MM.1S (cell line): ENCODE measurements around the gene TMEM179B.

Source experiments
- DNase-seq: peaks from one replicate; pipeline ENCODE4 v3.0.0-alpha.2; 2015
- H2AFZ ChIP-seq: fragments of 300-600 bp; sonication (generic); 2 replicates; pipeline ENCODE4 v1.6.0; 2016; ENCODE audit warnings: antibody characterized with exemption, low read length
- H3F3A ChIP-seq: fragments of 300-600 bp; sonication (generic); 2 replicates; pipeline ENCODE4 v1.6.1; 2016; ENCODE audit warnings: mild to moderate bottlenecking, antibody characterized with exemption, low read length, moderate library complexity, mixed read lengths; ENCODE audit not compliant: insufficient read depth
- H3K27ac ChIP-seq: fragments of 300-600 bp; sonication (generic); 2 replicates; pipeline ENCODE4 v1.5.1; 2016; ENCODE audit warnings: mild to moderate bottlenecking, low read length
- H3K27me3 ChIP-seq: fragments of 300-600 bp; sonication (generic); replicated peaks from 2 replicates; pipeline ENCODE4 v1.6.0; 2016; ENCODE audit warnings: low read length; ENCODE audit not compliant: insufficient read depth
- H3K36me3 ChIP-seq: fragments of 300-600 bp; sonication (generic); replicated peaks from 2 replicates; pipeline ENCODE4 v1.6.1; 2016; ENCODE audit warnings: mild to moderate bottlenecking, low read length, mixed read lengths; ENCODE audit not compliant: insufficient read depth
- H3K4me1 ChIP-seq: fragments of 300-600 bp; sonication (generic); 2 replicates; pipeline ENCODE4 v1.6.1; 2016; ENCODE audit warnings: low read length, mixed read lengths
- H3K4me2 ChIP-seq: fragments of 300-600 bp; sonication (generic); 2 replicates; pipeline ENCODE4 v1.6.0; 2016; ENCODE audit warnings: low read depth, low read length
- H3K4me3 ChIP-seq: fragments of 300-600 bp; sonication (generic); 2 replicates; pipeline ENCODE4 v1.5.1; 2016; ENCODE audit warnings: low read length, mixed read lengths
- H3K79me2 ChIP-seq: fragments of 300-600 bp; sonication (generic); 2 replicates; pipeline ENCODE4 v1.6.1; 2016; ENCODE audit warnings: mixed run types, low read length, mixed read lengths
- H3K9ac ChIP-seq: fragments of 300-600 bp; sonication (generic); 2 replicates; pipeline ENCODE4 v1.6.1; 2016; ENCODE audit warnings: low read length, mixed read lengths
- H3K9me2 ChIP-seq: fragments of 300-600 bp; sonication (generic); replicated peaks from 2 replicates; pipeline ENCODE4 v1.6.1; 2016; ENCODE audit warnings: mild to moderate bottlenecking, low read length, mixed read lengths; ENCODE audit not compliant: insufficient read depth
- H3K9me3 ChIP-seq: fragments of 300-600 bp; sonication (generic); replicated peaks from 2 replicates; pipeline ENCODE4 v1.6.1; 2016; ENCODE audit warnings: mild to moderate bottlenecking, low read length, mixed read lengths; ENCODE audit not compliant: insufficient read depth
- H4K20me1 ChIP-seq: fragments of 300-600 bp; sonication (generic); 2 replicates; pipeline ENCODE4 v1.6.1; 2016; ENCODE audit warnings: mild to moderate bottlenecking, low read length, moderate library complexity, mixed read lengths; ENCODE audit not compliant: insufficient read depth
- EZH2 ChIP-seq: fragments of 300-600 bp; sonication (generic); optimal IDR thresholded peaks from 2 replicates; pipeline ENCODE3; 2017; ENCODE audit warnings: low read depth, mild to moderate bottlenecking, antibody characterized with exemption, low read length, mixed read lengths
- EZH2phosphoT487 ChIP-seq: fragments of 300-600 bp; sonication (generic); IDR thresholded peaks from 2 replicates; pipeline ENCODE4 v1.6.1; 2018; ENCODE audit warnings: antibody characterized with exemption, low read length
- TF ChIP-seq, protein P1 (sequence below): fragments of 300-600 bp; sonication (generic); IDR thresholded peaks from 2 replicates; pipeline ENCODE4 v1.5.1; 2016; ENCODE audit warnings: antibody characterized with exemption, low read length, mixed read lengths

TMEM179B gene

GRCh38 chr11:62805076-62805892, 18.1 kb downstream of the TMEM179B start, which contains the start of gene NXF1:
Gene NXF1, minus strand, starts transcription at chr11:62805440. Its CDS starts 84 bp downstream, at chr11:62805356.
- peak within 1 kb of the TSS; percentile 89 for H3K27ac ChIP-seq
- H3K9ac ChIP-seq = peak within 1 kb of the TSS; percentile 84
- H3K27me3 ChIP-seq = no peaks in the 10 kb centered on the region
- DNase-seq = peak; percentile 97
- TF ChIP-seq EZH2phosphoT487 (no peak), EZH2 (no peak)
- TF ChIP-seq, protein P1, sequence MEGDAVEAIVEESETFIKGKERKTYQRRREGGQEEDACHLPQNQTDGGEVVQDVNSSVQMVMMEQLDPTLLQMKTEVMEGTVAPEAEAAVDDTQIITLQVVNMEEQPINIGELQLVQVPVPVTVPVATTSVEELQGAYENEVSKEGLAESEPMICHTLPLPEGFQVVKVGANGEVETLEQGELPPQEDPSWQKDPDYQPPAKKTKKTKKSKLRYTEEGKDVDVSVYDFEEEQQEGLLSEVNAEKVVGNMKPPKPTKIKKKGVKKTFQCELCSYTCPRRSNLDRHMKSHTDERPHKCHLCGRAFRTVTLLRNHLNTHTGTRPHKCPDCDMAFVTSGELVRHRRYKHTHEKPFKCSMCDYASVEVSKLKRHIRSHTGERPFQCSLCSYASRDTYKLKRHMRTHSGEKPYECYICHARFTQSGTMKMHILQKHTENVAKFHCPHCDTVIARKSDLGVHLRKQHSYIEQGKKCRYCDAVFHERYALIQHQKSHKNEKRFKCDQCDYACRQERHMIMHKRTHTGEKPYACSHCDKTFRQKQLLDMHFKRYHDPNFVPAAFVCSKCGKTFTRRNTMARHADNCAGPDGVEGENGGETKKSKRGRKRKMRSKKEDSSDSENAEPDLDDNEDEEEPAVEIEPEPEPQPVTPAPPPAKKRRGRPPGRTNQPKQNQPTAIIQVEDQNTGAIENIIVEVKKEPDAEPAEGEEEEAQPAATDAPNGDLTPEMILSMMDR = peak; percentile 8; the same call in 1 of the 2 replicates
- H3K79me2 ChIP-seq = peaks cover 33% of the 10 kb centered on the region
- peak within 1 kb of the TSS; percentile 70 for H3K4me3 ChIP-seq
- peaks cover 35% of the 10 kb centered on the region for H3K4me1 ChIP-seq
- peaks cover 23% of the 10 kb centered on the region for H3F3A ChIP-seq
- no peaks in the 10 kb centered on the region for H3K9me3 ChIP-seq
- H2AFZ ChIP-seq = peak within 1 kb of the TSS; percentile 91
- H3K9me2 ChIP-seq = no peaks in the 10 kb centered on the region
- peaks cover 16% of the 10 kb centered on the region for H3K36me3 ChIP-seq
- H3K4me2 ChIP-seq = peak within 1 kb of the TSS; percentile 99
- no peaks in the 10 kb centered on the region for H4K20me1 ChIP-seq

GRCh38 chr11:62805961-62806441, 18.8 kb downstream of the TMEM179B start:
- H3K27me3 ChIP-seq = no peaks in the 10 kb centered on the region
- H3K4me3 ChIP-seq = peak overlapping the region; percentile 70
- TF ChIP-seq EZH2phosphoT487 (no peak), EZH2 (no peak)
- TF ChIP-seq, protein P1 = no peak
- H4K20me1 ChIP-seq = no peaks in the 10 kb centered on the region
- peak overlapping the region; percentile 89 for H3K27ac ChIP-seq
- peaks cover 14% of the 10 kb centered on the region for H3K36me3 ChIP-seq
- H3K9me2 ChIP-seq = no peaks in the 10 kb centered on the region
- peak overlapping the region; percentile 84 for H3K9ac ChIP-seq
- H3F3A ChIP-seq = peaks cover 23% of the 10 kb centered on the region
- H3K4me2 ChIP-seq = peak overlapping the region; percentile 99
- peaks cover 31% of the 10 kb centered on the region for H3K79me2 ChIP-seq
- peak overlapping the region; percentile 91 for H2AFZ ChIP-seq
- peak; percentile 42 for DNase-seq
- H3K4me1 ChIP-seq = peaks cover 35% of the 10 kb centered on the region
- no peaks in the 10 kb centered on the region for H3K9me3 ChIP-seq

DNA sequence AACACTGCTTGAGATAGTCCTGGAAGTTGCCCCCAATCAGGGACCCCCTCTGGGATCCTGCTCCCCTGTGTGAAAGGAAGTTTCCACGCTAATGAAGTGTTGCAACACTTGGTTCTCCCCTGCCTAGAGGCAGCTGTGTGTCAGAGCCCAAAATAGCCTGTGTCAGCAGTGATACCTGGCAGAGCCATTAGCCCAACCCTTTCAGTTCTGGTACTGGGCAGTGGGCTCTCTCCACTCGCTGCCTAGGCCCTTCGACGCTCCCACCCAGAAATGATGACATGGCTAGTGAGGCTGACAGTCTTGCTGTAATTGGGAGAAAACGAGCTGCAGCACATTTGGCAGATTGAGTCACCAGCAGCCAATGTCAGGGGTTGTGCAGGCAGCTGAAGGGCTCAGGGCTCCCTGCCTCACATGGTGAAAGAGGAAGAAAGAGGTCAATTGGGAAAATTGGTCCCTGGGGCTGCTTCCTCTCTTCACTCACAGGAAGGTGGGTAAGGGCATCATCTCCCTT, 19.5 kb downstream of the TMEM179B start:
- DNase-seq = peak; percentile 61
- Histone ChIP-seq H3K4me1 (peaks cover 35% of the 10 kb centered on the region), H3K27me3 (no peaks in the 10 kb centered on the region), H3K4me2 (peak overlapping the region; percentile 99), H3K9me2 (no peaks in the 10 kb centered on the region), H3K9ac (peak overlapping the region; percentile 84), H3K36me3 (peaks cover 8% of the 10 kb centered on the region), H4K20me1 (no peaks in the 10 kb centered on the region), H3K4me3 (peak overlapping the region; percentile 70), H3F3A (peaks cover 23% of the 10 kb centered on the region), H3K9me3 (no peaks in the 10 kb centered on the region), H3K79me2 (peaks cover 29% of the 10 kb centered on the region), H2AFZ (peak overlapping the region; percentile 91; the same call in 1 of the 2 replicates), H3K27ac (peak overlapping the region; percentile 89)
- no peak for TF ChIP-seq EZH2
- TF ChIP-seq, protein P1 = no peak
- no peak for TF ChIP-seq EZH2phosphoT487
